ENCODE data around the gene PTPRT.

DNA sequence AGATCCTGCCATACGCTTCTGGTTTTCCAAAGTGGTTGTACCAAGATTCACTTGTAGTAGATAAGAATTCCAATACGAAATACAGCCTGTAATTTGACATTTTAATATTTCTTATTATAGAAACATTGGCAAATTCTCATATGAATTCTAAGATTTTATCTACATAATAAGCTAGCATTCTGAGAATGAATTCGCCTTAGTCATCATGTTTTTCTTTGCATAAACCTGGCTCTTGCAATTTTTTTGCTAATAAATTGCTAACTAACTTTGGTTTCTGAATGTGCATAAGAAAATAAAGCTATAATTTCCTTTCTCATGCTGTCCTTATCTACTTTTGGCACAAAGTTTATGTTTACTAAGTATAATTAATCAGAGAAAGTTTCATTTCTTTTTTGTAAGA lies 673.0 kb downstream of the PTPRT start:
- TF ChIP-seq IRF2 (CRISPR knock-in tag; IDR thresholded peaks at IDR 0.05) (no peak), POLR2A (IDR thresholded peaks at IDR 0.05; ENCODE audit: insufficient read depth in 1 of 2, low read depth in 2 of 2, low read length in 2 of 2) (no peak)
